Measurements from ENCODE around the gene ARIH2. TPM values are rescaled to one million over a fixed set of nuclear protein-coding genes. Genes with fewer than 3 reads are reported as not detected.
A peak's percentile ranks its signal among the peaks of the same experiment; 100 is the strongest.

The ARIH2 gene
- total and polyA plus RNA-seq, 9 of the 15 experiments (the other 6 are each of a cell fraction or from before 2014, with no cell fraction given): 27.0 to 120 (median 108) TPM

DNA sequence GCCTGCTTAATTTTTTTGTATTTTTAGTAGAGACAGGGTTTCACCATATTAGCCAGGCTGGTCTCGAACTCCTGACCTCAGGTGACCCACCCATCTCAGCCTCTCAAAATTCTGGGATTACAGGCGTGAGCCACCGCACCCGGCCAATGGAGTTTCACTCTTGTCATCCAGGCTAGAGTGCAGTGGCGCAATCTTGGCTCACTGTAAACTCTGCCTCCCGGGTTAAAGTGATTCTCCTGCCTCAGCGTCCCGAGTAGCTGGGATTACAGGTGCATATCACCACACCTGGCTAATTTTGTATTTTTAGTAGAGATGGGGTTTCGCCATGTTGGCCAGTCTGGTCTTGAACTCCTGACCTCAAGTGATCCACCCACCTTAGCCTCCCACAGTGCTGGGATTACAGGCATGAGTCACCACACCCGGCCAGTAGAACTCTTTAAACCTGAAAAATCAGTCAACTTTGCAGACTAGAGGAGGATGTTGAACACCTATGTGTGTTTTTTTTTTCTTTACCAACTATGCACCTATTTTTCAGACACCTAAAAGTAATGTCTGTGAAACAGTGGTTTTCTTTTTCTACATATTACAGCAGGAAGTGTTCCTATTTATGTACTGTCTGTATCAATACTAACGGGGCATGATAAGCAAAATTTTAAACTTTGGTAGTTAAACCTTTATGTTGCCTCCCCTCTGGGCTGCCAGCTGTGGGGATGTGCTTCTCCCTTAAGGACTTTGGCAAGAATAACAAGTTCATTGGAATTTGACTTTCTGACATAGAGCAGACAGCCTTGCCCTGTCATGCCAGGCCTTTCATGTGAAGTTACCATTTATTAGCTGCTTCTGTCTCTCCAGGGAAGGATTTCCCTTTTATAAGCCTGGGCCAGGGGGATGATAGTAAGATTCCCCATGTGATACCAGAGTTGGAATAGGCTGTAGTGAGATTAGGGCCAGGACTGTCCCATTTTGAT lies 8.1 kb downstream of the ARIH2 start (continued):
- TF ChIP-seq, protein P1, sequence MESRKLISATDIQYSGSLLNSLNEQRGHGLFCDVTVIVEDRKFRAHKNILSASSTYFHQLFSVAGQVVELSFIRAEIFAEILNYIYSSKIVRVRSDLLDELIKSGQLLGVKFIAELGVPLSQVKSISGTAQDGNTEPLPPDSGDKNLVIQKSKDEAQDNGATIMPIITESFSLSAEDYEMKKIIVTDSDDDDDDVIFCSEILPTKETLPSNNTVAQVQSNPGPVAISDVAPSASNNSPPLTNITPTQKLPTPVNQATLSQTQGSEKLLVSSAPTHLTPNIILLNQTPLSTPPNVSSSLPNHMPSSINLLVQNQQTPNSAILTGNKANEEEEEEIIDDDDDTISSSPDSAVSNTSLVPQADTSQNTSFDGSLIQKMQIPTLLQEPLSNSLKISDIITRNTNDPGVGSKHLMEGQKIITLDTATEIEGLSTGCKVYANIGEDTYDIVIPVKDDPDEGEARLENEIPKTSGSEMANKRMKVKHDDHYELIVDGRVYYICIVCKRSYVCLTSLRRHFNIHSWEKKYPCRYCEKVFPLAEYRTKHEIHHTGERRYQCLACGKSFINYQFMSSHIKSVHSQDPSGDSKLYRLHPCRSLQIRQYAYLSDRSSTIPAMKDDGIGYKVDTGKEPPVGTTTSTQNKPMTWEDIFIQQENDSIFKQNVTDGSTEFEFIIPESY (CRISPR knock-in tag; IDR thresholded peaks at IDR 0.05): no peak
- peak; percentile 20; the same call in 1 of the 2 replicates for TF ChIP-seq JUND (IDR thresholded peaks at IDR 0.05; ENCODE audit: borderline replicate concordance, low read depth, low read length)
- TF ChIP-seq JUND (tag; IDR thresholded peaks at IDR 0.05; ENCODE audit: borderline replicate concordance, low read depth, low read length): peak; percentile 40; the same call in 1 of the 3 replicates
- no peak for TF ChIP-seq FUS (optimal IDR thresholded peaks at IDR 0.05; ENCODE audit: low read depth, low read length)
- no peak for TF ChIP-seq KLF13 (tag; IDR thresholded peaks at IDR 0.05; ENCODE audit: borderline replicate concordance, low read depth)
- TF ChIP-seq ILF3 (IDR thresholded peaks at IDR 0.05; ENCODE audit: borderline replicate concordance): no peak
- peak; percentile 78 for TF ChIP-seq ATF3 (IDR thresholded peaks at IDR 0.05)
- TF ChIP-seq ATF3 (CRISPR knock-in tag; conservative IDR thresholded peaks at IDR 0.05): no peak
- TF ChIP-seq MAFG (tag; conservative IDR thresholded peaks at IDR 0.05): no peak
- TF ChIP-seq ZNF121 (CRISPR knock-in tag; conservative IDR thresholded peaks at IDR 0.05): no peak
- TF ChIP-seq FOSL1 (tag; conservative IDR thresholded peaks at IDR 0.05): peak; percentile 49; the same call in 1 of the 2 replicates
- no peak for TF ChIP-seq E2F3 (CRISPR knock-in tag; IDR thresholded peaks at IDR 0.05)
- TF ChIP-seq CHD4 (IDR thresholded peaks at IDR 0.05; ENCODE audit: insufficient read depth, insufficient replicate concordance, low read depth, low read length, poor library complexity, severe bottlenecking): no peak
- peak; percentile 48 for TF ChIP-seq ARID1B (IDR thresholded peaks at IDR 0.05)
- no peak for TF ChIP-seq RAD21 (CRISPR knock-in tag; conservative IDR thresholded peaks at IDR 0.05 in 1 of 2, IDR thresholded peaks at IDR 0.05 in 1 of 2)
- TF ChIP-seq GATAD2A (IDR thresholded peaks at IDR 0.05): no peak
- TF ChIP-seq ZNF75A (CRISPR knock-in tag; IDR thresholded peaks at IDR 0.05): no peak
- TF ChIP-seq ZMIZ1 (IDR thresholded peaks at IDR 0.05; ENCODE audit: low read depth in 2 of 2, low read length in 2 of 2): no peak
- no peak for TF ChIP-seq TCF15 (CRISPR knock-in tag; IDR thresholded peaks at IDR 0.05)
